IPS-18a (cell line): ENCODE data around the gene RAB36.

Experiments
- H3K27ac ChIP-seq: one replicate; pipeline ENCODE4 v1.5.1; 2013; ENCODE audit warnings: low read length
- H3K27me3 ChIP-seq: one replicate; pipeline ENCODE4 v1.6.1; 2013; ENCODE audit warnings: mild to moderate bottlenecking, low read length; ENCODE audit not compliant: control insufficient read depth, insufficient read depth
- H3K36me3 ChIP-seq: one replicate; pipeline ENCODE4 v1.6.1; 2013; ENCODE audit warnings: low read depth, low read length; ENCODE audit not compliant: control insufficient read depth
- H3K4me1 ChIP-seq: one replicate; pipeline ENCODE4 v1.6.1; 2013; ENCODE audit warnings: low read depth, low read length; ENCODE audit not compliant: control insufficient read depth
- H3K4me3 ChIP-seq: one replicate; pipeline ENCODE4 v1.5.1; 2013; ENCODE audit warnings: low read length
- H3K9ac ChIP-seq: one replicate; pipeline ENCODE4 v1.6.1; 2013; ENCODE audit warnings: mild to moderate bottlenecking, low read length, moderate library complexity
- H3K9me3 ChIP-seq: one replicate; pipeline ENCODE4 v1.6.1; 2013; ENCODE audit warnings: low read depth, low read length; ENCODE audit not compliant: control insufficient read depth

The RAB36 gene

DNA sequence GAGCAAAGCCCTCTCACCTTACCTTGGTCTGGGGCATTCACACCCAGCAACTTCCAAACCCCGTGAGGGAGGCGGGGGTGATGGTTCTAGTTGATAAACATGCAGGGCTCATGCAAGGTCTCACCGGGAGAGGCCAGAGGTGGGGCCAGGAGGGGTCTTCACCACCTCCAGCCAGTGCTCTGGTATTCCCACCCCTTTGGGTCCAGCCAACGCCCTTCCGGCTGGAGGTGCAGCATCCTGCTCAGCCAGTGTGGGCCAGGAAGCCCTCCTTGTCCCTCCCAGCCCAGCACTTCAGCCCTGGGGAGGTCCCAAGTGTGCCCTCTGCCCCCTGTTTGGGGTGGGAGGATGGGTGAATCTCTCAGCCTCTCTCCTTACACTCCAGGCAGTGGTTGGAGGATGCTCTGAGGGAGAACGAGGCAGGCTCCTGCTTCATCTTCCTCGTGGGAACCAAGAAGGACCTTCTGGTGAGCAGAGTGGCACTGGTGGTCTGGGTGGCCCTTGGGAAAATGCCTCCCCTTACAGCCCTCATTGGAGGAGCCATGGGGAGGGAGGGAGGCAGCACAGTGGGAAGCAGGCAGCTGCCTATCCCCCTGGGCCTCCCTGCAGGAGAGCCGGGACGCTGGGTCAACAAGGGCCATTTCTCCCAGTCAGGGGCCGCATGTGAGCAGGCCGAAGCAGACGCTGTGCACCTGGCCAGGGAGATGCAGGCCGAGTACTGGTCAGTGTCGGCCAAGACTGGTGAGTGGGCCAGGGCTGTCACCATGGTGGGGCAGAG is 13.4 kb downstream of the RAB36 start:
- H3K4me1 ChIP-seq, result peaks cover 7% of the 10 kb centered on the region
- H3K27ac ChIP-seq, result no peak overlapping the region
- no peaks in the 10 kb centered on the region for H3K9me3 ChIP-seq
- H3K36me3 ChIP-seq, result no peaks in the 10 kb centered on the region
- no peaks in the 10 kb centered on the region for H3K27me3 ChIP-seq
- no peak overlapping the region for H3K9ac ChIP-seq
- no peak overlapping the region for H3K4me3 ChIP-seq

DNA sequence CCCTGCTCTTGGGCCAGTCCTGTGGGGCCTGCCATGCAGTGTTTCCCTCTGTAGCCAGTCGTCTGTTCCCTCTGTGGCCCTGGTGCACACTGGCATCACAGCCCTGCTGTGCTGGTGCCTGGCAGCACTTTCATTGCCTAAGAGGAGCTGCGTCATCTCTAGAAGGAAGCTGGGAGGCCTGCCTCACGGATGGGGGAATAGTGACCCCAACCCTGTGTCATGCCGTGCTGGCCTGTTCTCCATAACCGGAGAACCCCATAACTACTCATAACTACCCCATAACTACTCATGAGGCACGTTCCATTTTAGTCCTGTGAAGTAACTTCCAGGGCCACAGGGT is 14.0 kb downstream of the RAB36 start:
- H3K9me3 ChIP-seq, result no peaks in the 10 kb centered on the region
- H3K9ac ChIP-seq, result no peak overlapping the region
- H3K27ac ChIP-seq, result no peak overlapping the region

DNA sequence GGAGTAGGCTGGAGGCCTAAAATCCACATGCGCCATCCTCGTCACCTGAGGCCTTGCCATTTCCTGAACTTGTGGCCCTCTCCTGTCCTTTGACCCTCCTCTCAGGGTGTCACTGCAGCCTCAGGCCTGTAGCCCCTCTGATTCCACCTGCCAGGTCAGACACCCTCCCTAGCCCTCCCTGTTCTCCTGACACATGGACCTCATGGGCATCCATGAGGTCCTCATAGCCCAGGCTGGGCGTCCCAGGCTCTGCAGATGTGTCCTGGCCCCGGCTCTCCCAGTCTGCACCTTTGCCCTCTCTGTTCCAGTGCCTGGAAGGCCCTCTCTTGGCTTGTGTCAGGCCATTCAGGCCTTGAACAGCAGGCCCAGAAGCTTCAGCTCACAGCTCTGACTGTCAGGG is 15.8 kb downstream of the RAB36 start:
- Histone ChIP-seq H3K9me3 (no peaks in the 10 kb centered on the region), H3K4me1 (peaks cover 3% of the 10 kb centered on the region), H3K9ac (no peak overlapping the region), H3K36me3 (no peaks in the 10 kb centered on the region), H3K27ac (no peak overlapping the region), H3K4me3 (no peak overlapping the region), H3K27me3 (no peaks in the 10 kb centered on the region)

More for the DNA sequence above, 14.0 kb downstream of the RAB36 start:
- Histone ChIP-seq H3K4me3 (no peak overlapping the region), H3K27me3 (no peaks in the 10 kb centered on the region), H3K36me3 (no peaks in the 10 kb centered on the region), H3K4me1 (peaks cover 5% of the 10 kb centered on the region)

DNA sequence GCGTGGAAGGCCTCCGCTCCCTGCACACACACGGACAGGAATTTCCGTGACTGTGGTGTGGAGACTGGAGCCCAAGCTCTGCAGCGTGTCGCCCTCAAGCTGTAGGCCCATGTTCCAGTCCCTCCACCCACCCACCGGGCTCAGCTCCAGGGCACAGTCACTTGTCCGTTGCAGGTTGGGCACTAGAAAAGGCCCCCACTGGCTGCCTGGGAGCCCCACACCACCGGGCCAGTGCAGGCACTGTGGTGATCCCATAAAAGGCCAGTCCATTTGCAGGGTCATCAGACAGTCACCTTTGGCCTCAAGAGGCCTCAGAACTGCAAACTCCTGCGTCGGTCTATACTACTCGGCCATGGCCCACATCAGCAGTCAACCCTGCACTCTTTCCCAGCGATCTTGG is 16.3 kb downstream of the RAB36 start:
- no peaks in the 10 kb centered on the region for H3K27me3 ChIP-seq
- H3K9ac ChIP-seq, result no peak overlapping the region
- H3K9me3 ChIP-seq, result no peaks in the 10 kb centered on the region
- H3K4me3 ChIP-seq, result no peak overlapping the region
- no peak overlapping the region for H3K27ac ChIP-seq
- no peaks in the 10 kb centered on the region for H3K36me3 ChIP-seq
- peaks cover 3% of the 10 kb centered on the region for H3K4me1 ChIP-seq

DNA sequence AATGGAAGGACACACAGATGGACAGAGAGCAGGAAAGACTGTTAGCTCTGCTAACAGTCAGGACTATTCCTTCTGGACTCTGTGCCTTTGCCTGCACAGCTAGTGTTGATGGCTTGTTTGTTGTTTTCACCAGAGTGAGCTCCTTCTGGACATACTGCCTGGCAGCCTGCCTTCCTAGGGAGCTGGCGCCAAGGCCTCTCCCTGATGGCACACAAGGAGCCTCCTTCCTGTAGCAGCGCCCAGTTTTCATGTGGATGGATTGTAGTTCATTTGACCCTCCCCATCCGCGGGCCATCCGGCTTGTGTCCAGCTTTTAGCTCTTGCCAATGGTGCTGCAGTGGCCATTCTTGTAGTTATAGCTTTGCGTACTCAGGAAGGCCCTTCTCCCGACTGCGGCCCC is 18.4 kb downstream of the RAB36 start:
- Histone ChIP-seq H3K9ac (no peak overlapping the region), H3K27ac (no peak overlapping the region)

DNA sequence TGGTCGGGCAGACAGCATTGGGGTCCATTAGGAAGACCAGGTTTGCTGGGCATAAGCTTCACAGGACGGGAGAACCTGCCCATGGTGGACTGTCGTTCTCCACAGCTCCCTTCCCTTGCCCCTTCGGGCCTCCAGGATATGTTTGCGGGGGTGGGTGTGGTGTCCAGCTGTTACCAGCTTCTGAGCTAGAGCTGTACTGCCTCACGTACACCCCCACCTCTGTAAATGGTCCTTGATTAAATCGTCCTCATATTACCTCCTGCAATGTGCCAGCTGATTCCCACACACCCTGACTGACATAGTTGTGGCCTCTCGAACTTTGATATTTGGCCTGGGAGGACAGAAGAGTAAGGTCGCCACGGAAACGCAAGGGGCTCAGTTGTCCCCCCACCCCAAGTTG is 18.8 kb downstream of the RAB36 start:
- Histone ChIP-seq H3K4me1 (peaks cover 11% of the 10 kb centered on the region), H3K36me3 (no peaks in the 10 kb centered on the region), H3K9me3 (no peaks in the 10 kb centered on the region), H3K4me3 (no peak overlapping the region), H3K27me3 (no peaks in the 10 kb centered on the region), H3K27ac (no peak overlapping the region), H3K9ac (no peak overlapping the region)

More for the DNA sequence above, 18.4 kb downstream of the RAB36 start:
- Histone ChIP-seq H3K4me3 (no peak overlapping the region), H3K4me1 (peaks cover 11% of the 10 kb centered on the region), H3K9me3 (no peaks in the 10 kb centered on the region), H3K36me3 (no peaks in the 10 kb centered on the region), H3K27me3 (no peaks in the 10 kb centered on the region)

DNA sequence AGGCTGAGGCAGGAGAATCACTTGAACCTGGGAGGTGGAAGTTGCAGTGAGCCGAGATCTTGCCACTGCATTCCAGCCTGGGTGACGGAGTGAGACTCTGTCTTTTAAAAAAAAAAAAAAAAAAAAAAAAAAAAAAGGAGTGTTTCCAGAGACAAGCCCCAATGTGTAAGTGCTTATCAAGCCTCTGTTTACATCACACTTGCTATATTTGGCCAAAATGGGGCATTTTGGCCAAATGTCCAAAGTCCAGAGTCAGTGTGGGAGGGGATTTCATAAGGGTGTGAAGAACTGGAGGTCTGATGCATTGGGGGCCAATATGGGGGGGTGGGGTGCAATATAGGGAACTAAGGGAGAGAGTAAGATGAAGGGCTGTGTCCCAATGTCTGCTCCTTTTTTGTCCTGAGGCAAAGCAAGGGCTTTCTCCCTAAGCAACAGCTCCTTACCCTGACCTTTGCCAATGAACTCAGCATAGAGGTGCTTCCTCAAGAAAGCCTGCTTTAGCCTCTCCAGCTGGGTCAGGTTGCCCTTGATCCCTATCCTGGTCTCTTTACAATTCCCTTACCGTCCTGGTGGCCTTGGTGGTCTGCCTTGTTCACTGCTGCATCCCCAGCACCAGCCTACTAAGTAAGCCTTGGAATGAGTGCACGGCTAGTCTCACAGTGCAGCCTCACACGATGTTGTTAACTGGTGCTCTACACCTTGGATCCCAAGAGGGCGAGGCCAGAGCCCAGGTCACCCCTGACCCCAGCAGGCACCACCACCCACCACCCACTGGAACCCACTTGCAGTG is 21.0 kb downstream of the RAB36 start:
- no peak overlapping the region for H3K9ac ChIP-seq
- H3K36me3 ChIP-seq, result no peaks in the 10 kb centered on the region
- peaks cover 11% of the 10 kb centered on the region for H3K4me1 ChIP-seq
- no peaks in the 10 kb centered on the region for H3K27me3 ChIP-seq
- no peaks in the 10 kb centered on the region for H3K9me3 ChIP-seq
- no peak overlapping the region for H3K4me3 ChIP-seq
- H3K27ac ChIP-seq, result no peak overlapping the region

DNA sequence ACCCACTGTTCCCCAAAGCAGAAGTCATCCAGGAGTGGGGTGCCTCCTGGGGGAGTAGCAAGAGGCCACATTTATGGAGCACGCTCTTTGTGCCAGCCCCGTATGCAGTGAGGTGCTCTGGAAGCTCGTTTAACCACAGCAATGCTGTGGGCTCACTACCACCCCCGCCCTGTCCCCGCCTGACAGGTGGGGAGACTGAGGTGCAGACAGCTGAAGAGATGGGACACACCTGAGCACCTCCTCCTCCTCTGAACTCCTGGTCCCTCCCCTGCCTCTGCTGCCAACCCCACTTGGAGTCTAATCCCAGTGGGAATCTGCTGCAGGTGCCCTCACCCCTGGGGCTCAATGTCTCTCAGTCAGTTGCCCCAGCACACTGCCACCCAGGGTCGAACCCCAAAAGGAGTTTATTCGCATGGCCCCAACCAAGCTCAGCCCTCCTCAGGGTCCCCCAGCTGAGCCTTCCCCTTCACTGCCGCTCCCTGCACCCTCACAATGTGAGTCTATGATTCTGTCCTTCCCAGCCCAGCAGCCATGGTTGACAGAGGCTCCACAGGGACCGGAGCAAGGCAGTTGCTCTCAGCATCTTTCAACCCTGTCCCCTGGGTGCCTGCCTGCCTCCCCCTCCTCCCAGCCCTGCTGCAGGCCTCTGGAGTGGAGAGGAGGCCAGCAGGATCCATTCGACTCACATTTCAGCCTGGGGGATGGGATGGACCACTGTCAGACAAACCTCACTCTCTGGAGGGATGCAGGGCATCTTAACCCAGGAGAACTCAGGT is 21.8 kb downstream of the RAB36 start:
- no peak overlapping the region for H3K4me3 ChIP-seq
- no peaks in the 10 kb centered on the region for H3K9me3 ChIP-seq
- no peak overlapping the region for H3K9ac ChIP-seq
- peaks cover 11% of the 10 kb centered on the region for H3K4me1 ChIP-seq
- no peak overlapping the region for H3K27ac ChIP-seq
- no peaks in the 10 kb centered on the region for H3K36me3 ChIP-seq
- no peaks in the 10 kb centered on the region for H3K27me3 ChIP-seq

DNA sequence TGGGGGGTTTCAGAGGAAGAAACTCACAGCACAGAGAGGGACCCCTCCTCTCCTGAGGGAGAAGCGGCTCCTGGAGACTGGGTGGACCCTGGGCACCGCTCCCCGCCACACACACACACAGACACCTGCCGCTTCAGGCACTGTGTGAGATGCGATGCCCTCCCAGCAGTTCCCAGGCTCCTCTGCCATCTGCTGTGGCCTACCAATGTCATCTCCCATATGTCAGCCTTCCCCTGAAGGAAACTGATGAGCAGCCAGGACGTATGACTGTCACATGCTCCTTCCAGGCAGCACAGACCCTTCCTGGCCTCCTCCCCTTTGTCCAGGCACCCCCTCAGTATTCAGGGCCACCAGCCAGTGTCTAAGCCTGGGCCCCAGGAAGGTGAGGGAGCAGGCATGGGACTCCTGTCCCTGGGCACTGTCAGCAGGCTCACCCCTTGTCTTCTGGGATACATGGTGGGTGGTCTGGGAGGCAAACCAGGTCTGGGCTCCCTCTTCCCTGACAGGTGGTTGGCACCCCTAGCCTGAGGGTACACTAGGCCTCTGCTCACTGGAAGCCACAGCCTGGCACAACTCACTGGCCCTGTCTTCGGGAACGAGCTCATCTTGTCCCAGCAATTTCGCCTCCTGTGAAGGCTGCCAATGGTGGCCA is 23.2 kb downstream of the RAB36 start:
- H3K36me3 ChIP-seq, result no peaks in the 10 kb centered on the region
- H3K4me3 ChIP-seq, result no peak overlapping the region
- no peak overlapping the region for H3K27ac ChIP-seq
- H3K4me1 ChIP-seq, result peaks cover 11% of the 10 kb centered on the region
- no peak overlapping the region for H3K9ac ChIP-seq
- no peaks in the 10 kb centered on the region for H3K9me3 ChIP-seq
- H3K27me3 ChIP-seq, result no peaks in the 10 kb centered on the region

DNA sequence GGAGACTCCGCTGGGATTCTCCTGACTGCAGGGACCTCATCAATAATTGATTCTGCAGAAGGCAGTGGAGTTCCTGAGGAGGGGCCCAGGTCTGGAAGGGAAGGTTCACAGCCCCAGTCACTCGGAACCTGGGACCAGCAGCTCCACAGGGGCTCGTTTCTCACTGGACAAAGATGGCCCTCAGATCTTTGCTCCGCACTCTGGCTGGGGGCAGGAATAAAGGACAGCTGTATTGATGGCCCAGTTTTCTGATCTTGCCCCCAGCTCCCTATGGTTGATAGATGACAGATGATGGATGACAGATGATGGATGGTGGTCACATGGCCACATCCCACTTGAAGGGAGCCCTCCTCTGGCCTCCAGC is 23.7 kb downstream of the RAB36 start:
- no peak overlapping the region for H3K9ac ChIP-seq

More for the DNA sequence above, 23.7 kb downstream of the RAB36 start:
- Histone ChIP-seq H3K4me3 (no peak overlapping the region), H3K27me3 (no peaks in the 10 kb centered on the region), H3K27ac (no peak overlapping the region), H3K4me1 (peaks cover 11% of the 10 kb centered on the region), H3K36me3 (no peaks in the 10 kb centered on the region), H3K9me3 (no peaks in the 10 kb centered on the region)
